HepG2 (cell line): Measurements from ENCODE around the gene MRRF. TPM values are rescaled to one million over a fixed set of nuclear protein-coding genes. Genes with fewer than 3 reads are reported as not detected.

ENCODE experiments used
- ATAC-seq: fragments of 200-7000 bp; cut with Tn5 transposase; 3 replicates; pipeline ENCODE4 v1.9.1; 2020; ENCODE audit warnings: mild to moderate bottlenecking, moderate library complexity
- BruUV-seq: library from RNA; stranded (reverse); fragments of 400-500 nt; replicated peaks from 2 replicates; lab custom pipeline; 2021; lab: Mats Ljungman, UMichigan
- CTCF ChIA-PET: fragments of 300-600 bp; formaldehyde crosslinking; extraction: SDS; loops from one replicate; lab custom pipeline; 2021; ENCODE audit warnings: low total read pairs, inconsistent platforms, low intra/inter-chr PET ratio; lab: Yijun Ruan, JAX
- POLR2A ChIA-PET: fragments of 350-600 bp; sonication (Branson Sonifier 250); formaldehyde crosslinking; loops from one replicate; lab custom pipeline; 2020; ENCODE audit warnings: antibody characterized with exemption, inconsistent platforms; lab: Yijun Ruan, JAX
- DNase-seq: peaks from one replicate; pipeline ENCODE4 v3.0.0-alpha.2; 2015; ENCODE audit warnings: low spot score
- FAIRE-seq: peaks from 3 replicates; lab custom pipeline; 2011; peaks lifted over from hg19 to GRCh38; lab: Jason Lieb, UNC
- H2AFZ ChIP-seq: one replicate; pipeline ENCODE4 v1.6.1; 2011; ENCODE audit warnings: low read length, inconsistent platforms
- H3K27ac ChIP-seq: fragments of 300-600 bp; 3 replicates; pipeline ENCODE4 v1.8.0; 2011; ENCODE audit warnings: mixed run types, mild to moderate bottlenecking, mixed read lengths, low read length, inconsistent platforms; ENCODE audit not compliant: insufficient read depth; ENCODE audit errors: extremely low read length
- H3K27me3 ChIP-seq, 2 experiments: fragments of 200-600 bp in 1 of 2; 2 replicates in 1 of 2; 3 replicates in 1 of 2; pipeline versions ENCODE4 v1.6.0 to v1.8.0; 2011; ENCODE audit warnings: low read length in 2 of 2, mild to moderate bottlenecking in 2 of 2, moderate library complexity in 2 of 2, inconsistent platforms in 1 of 2; ENCODE audit not compliant: insufficient read depth in 2 of 2, control insufficient read depth in 1 of 2
- H3K36me3 ChIP-seq, 2 experiments: fragments of 200-600 bp in 1 of 2; replicated peaks in 1 of 2; 2 replicates in 1 of 2; 3 replicates in 1 of 2; pipeline versions ENCODE4 v1.5.1 to v1.8.0; 2011; ENCODE audit warnings: low read length in 2 of 2, inconsistent platforms in 1 of 2; ENCODE audit not compliant: insufficient read depth in 2 of 2, control insufficient read depth in 1 of 2
- H3K4me1 ChIP-seq: 2 replicates; pipeline ENCODE4 v1.5.1; 2012; ENCODE audit warnings: low read length, inconsistent platforms; ENCODE audit not compliant: insufficient read depth
- H3K4me2 ChIP-seq: 2 replicates; pipeline ENCODE4 v1.6.0; 2011; ENCODE audit warnings: low read depth, low read length, inconsistent platforms
- H3K4me3 ChIP-seq, 3 experiments: fragments of 200-600 bp in 1 of 3; sonication (generic), shearing (Covaris generic) in 1 of 3; replicated peaks in 1 of 3; 2 replicates each; pipeline ENCODE4 v1.5.1; 2011 to 2016; ENCODE audit warnings: low read length in 3 of 3, inconsistent platforms in 2 of 3, low read depth in 2 of 3, mild to moderate bottlenecking in 2 of 3, control low read depth in 1 of 3, mixed read lengths in 1 of 3; ENCODE audit not compliant: insufficient read depth in 1 of 3
- H3K79me2 ChIP-seq: one replicate; pipeline ENCODE4 v1.6.1; 2011; ENCODE audit warnings: low read length, inconsistent platforms; ENCODE audit not compliant: insufficient read depth
- H3K9ac ChIP-seq: 2 replicates; pipeline ENCODE4 v1.6.0; 2011; ENCODE audit warnings: mild to moderate bottlenecking, low read depth, low read length, inconsistent platforms; ENCODE audit not compliant: insufficient read depth
- H3K9me3 ChIP-seq: 2 replicates; pipeline ENCODE4 v1.5.1; 2012; ENCODE audit warnings: mild to moderate bottlenecking, low read length
- H4K20me1 ChIP-seq: 2 replicates; pipeline ENCODE4 v1.6.0; 2011; ENCODE audit warnings: inconsistent platforms, mild to moderate bottlenecking, low read length, moderate library complexity; ENCODE audit not compliant: insufficient read depth
- CAMTA2 ChIP-seq: sonication (generic); formaldehyde crosslinking; IDR thresholded peaks from 2 replicates; pipeline ENCODE4 v1.4.0; 2020; ENCODE audit warnings: mild to moderate bottlenecking, missing genetic modification reagents, borderline replicate concordance
- HDAC6 ChIP-seq: fragments of 200-600 bp; sonication (generic); IDR thresholded peaks from 2 replicates; pipeline ENCODE4 v1.7.0; 2017; ENCODE audit warnings: mild to moderate bottlenecking, antibody characterized with exemption, low read length, low read depth
- ISL2 ChIP-seq: sonication (generic); formaldehyde crosslinking; IDR thresholded peaks from 2 replicates; pipeline ENCODE4 v1.5.0; 2020; ENCODE audit warnings: missing genetic modification reagents
- KDM5B ChIP-seq: sonication (generic); formaldehyde crosslinking; IDR thresholded peaks from 2 replicates; pipeline ENCODE4 v1.4.0; 2020; ENCODE audit warnings: missing genetic modification reagents, mild to moderate bottlenecking, borderline replicate concordance
- SRF ChIP-seq: IDR thresholded peaks from 2 replicates; pipeline ENCODE4 v1.6.1; 2011; ENCODE audit warnings: mild to moderate bottlenecking, low read depth, low read length, moderate library complexity
- TCF7 ChIP-seq: sonication (generic); IDR thresholded peaks from 2 replicates; pipeline ENCODE4 v1.6.1; 2016; ENCODE audit warnings: antibody characterized with exemption, low read depth
- ZNF512 ChIP-seq: sonication (generic); formaldehyde crosslinking; IDR thresholded peaks from 2 replicates; pipeline ENCODE4 v1.4.0; 2020; ENCODE audit warnings: mild to moderate bottlenecking, missing genetic modification reagents
- ZNF564 ChIP-seq: sonication (generic); formaldehyde crosslinking; IDR thresholded peaks from 2 replicates; pipeline ENCODE4 v1.8.1; 2023; ENCODE audit warnings: mild to moderate bottlenecking, missing genetic modification reagents
- ZNF883 ChIP-seq: sonication (generic); formaldehyde crosslinking; IDR thresholded peaks from 2 replicates; pipeline ENCODE4 v1.5.1; 2020; ENCODE audit warnings: mild to moderate bottlenecking, missing genetic modification reagents; ENCODE audit errors: not compliant biosample characterization
- WGBS: methylation state at CpG from one replicate; pipeline ENCODE4 v1.1.6; 2017; ENCODE audit warnings: low lambda C conversion rate; 5-methylcytosine and 5-hydroxymethylcytosine counted together
- in situ Hi-C: cut with HindIII; loops from 2 replicates; pipeline ENCODE4 v1.10.0; 2017; ENCODE audit warnings: low pct_unique_long_range_greater_than_20kb; ENCODE audit not compliant: extremely low pct_ligation_motif_present
- intact Hi-C: fragments of 100-400 bp; cut with micrococcal nuclease; formaldehyde crosslinking; loops from one replicate; pipeline ENCODE4 v1.10.0; 2022; ENCODE audit not compliant: unreplicated experiment
- polyA plus RNA-seq, 8 experiments: library from polyadenylated mRNA; depleted of rRNA in 3 of 8; stranded (reverse) in 7 of 8; unstranded in 1 of 8; fragments of >200 nt; fragmentation: Illumina TruSeq in 4 of 8; extraction: Trizol in 4 of 8; gene quantifications; 2 replicates each; pipeline versions ENCODE4 v1.2.1 to v1.2.3, GENCODE V29; 2011 to 2016; ENCODE audit warnings: low read depth in 4 of 8, missing spikeins in 1 of 8, mixed read lengths in 1 of 8; ENCODE audit not compliant: insufficient read depth in 1 of 8
- total RNA-seq, 5 experiments: library from RNA; depleted of rRNA; stranded (reverse); fragments of >200 nt; fragmentation: Illumina TruSeq; extraction: Trizol; gene quantifications; 2 replicates each; pipeline ENCODE4 v1.2.3, GENCODE V29; 2016; ENCODE audit warnings: low read depth in 1 of 5

The MRRF gene
- total and polyA plus RNA-seq, 2 of the 13 experiments (the other 11 are each of a cell fraction or from before 2014, with no cell fraction given) = 37.3 to 44.3 TPM

- in situ Hi-C loops = no loop called here
- peaks cover 14% of the 10 kb centered on the region for H3K4me1 ChIP-seq
- WGBS = over 99% methylated on average over 10 of the region's 10 CpGs
- no peaks in the 10 kb centered on the region for H3K27me3 ChIP-seq
- CTCF ChIA-PET = no interaction called here
- peaks cover 8 to 31% of the 10 kb centered on the region in 2 experiments for H3K36me3 ChIP-seq
- no peak overlapping the region for H3K27ac ChIP-seq
- no peaks in the 10 kb centered on the region for H4K20me1 ChIP-seq
- ATAC-seq (no peak), FAIRE-seq (no peak), DNase-seq (no peak)
- H2AFZ ChIP-seq = no peak overlapping the region
- H3K79me2 ChIP-seq = peaks cover 10% of the 10 kb centered on the region
- POLR2A ChIA-PET = interaction anchor here (2.5 kb wide), 1 partner anchor 13 kb away, joined by 16 read pairs; the partner anchor contains the start of genes MRRF and RBM18
- peaks cover 4% of the 10 kb centered on the region; the same call in 1 of the 2 replicates for H3K9me3 ChIP-seq
- intact Hi-C loops = no loop called here
- no peak overlapping the region for H3K4me3 ChIP-seq
- H3K9ac ChIP-seq = no peak overlapping the region
- TF ChIP-seq ISL2 (CRISPR knock-in tag) (no peak), CAMTA2 (CRISPR knock-in tag) (no peak), HDAC6 (no peak), KDM5B (CRISPR knock-in tag) (no peak), SRF (no peak), ZNF883 (CRISPR knock-in tag) (no peak), ZNF512 (CRISPR knock-in tag) (no peak), ZNF564 (CRISPR knock-in tag) (no peak), TCF7 (no peak)
- no TSS peak for BruUV-seq
- no peak overlapping the region for H3K4me2 ChIP-seq
These were observed 12.7 kb downstream of the MRRF start for GRCh38 chr9:122277285-122277897.
